Chondrocyte (in vitro differentiated cells): ENCODE data around the gene SPTBN4. TPM values are rescaled to one million over a fixed set of nuclear protein-coding genes. Genes with fewer than 3 reads are reported as not detected.
"Not testable (repeated sequence)": the region's sequence is repeated elsewhere in the genome, so short reads cannot be mapped to it uniquely, and the experiment has no call there.

Source experiments
- DNase-seq: peaks from one replicate; pipeline ENCODE4 v3.0.0; 2021; ENCODE audit warnings: mixed read lengths, low spot score
- H3K27ac Mint-ChIP-seq: one replicate; pipeline ENCODE4 v1.8.0; 2021; ENCODE audit warnings: mild to moderate bottlenecking, moderate library complexity, mixed read lengths; ENCODE audit not compliant: unreplicated experiment
- H3K27me3 Mint-ChIP-seq: 2 replicates; pipeline ENCODE4 v1.8.0; 2021; ENCODE audit warnings: low read depth, mixed read lengths
- H3K36me3 Mint-ChIP-seq: 2 replicates; pipeline ENCODE4 v1.8.0; 2021; ENCODE audit warnings: low read depth, mixed read lengths
- H3K4me1 Mint-ChIP-seq: 2 replicates; pipeline ENCODE4 v1.8.0; 2021; ENCODE audit warnings: low read depth, mild to moderate bottlenecking, mixed read lengths
- H3K4me3 Mint-ChIP-seq: one replicate; pipeline ENCODE4 v1.8.0; 2021; ENCODE audit warnings: mild to moderate bottlenecking, moderate library complexity, mixed read lengths; ENCODE audit not compliant: unreplicated experiment
- H3K9me3 Mint-ChIP-seq: 2 replicates; pipeline ENCODE4 v1.8.0; 2021; ENCODE audit warnings: low read depth, mixed read lengths
- CTCF ChIP-seq: fragments of 200-600 bp; sonication (generic); IDR thresholded peaks from 2 replicates; pipeline ENCODE4 v1.5.0; 2021; ENCODE audit warnings: antibody characterized with exemption, mild to moderate bottlenecking, moderate library complexity
- total RNA-seq: library from RNA; stranded (reverse); gene quantifications from 3 replicates; pipeline ENCODE4 v1.2.1, GENCODE V29; 2021

SPTBN4 gene
- total RNA-seq, 1 donor from 2014 or later: 2.5 TPM

GRCh38 chr19:40534148-40534547, 67.3 kb downstream of the SPTBN4 start:
- DNase-seq: no peak
- Mint-ChIP-seq H3K27ac (no peak overlapping the region), H3K9me3 (no peaks in the 10 kb centered on the region), H3K4me1 (peaks cover 11% of the 10 kb centered on the region), H3K4me3 (no peak overlapping the region), H3K36me3 (peaks cover 3% of the 10 kb centered on the region), H3K27me3 (peaks cover 23% of the 10 kb centered on the region)
- no peak for TF ChIP-seq CTCF

GRCh38 chr19:40539070-40539469, 72.3 kb downstream of the SPTBN4 start:
- Mint-ChIP-seq H3K4me1 (peaks cover 9% of the 10 kb centered on the region), H3K27me3 (peaks cover 8% of the 10 kb centered on the region), H3K4me3 (no peak overlapping the region), H3K9me3 (no peaks in the 10 kb centered on the region), H3K36me3 (no peaks in the 10 kb centered on the region), H3K27ac (no peak overlapping the region)
- DNase-seq: no peak
- TF ChIP-seq CTCF: no peak

DNA sequence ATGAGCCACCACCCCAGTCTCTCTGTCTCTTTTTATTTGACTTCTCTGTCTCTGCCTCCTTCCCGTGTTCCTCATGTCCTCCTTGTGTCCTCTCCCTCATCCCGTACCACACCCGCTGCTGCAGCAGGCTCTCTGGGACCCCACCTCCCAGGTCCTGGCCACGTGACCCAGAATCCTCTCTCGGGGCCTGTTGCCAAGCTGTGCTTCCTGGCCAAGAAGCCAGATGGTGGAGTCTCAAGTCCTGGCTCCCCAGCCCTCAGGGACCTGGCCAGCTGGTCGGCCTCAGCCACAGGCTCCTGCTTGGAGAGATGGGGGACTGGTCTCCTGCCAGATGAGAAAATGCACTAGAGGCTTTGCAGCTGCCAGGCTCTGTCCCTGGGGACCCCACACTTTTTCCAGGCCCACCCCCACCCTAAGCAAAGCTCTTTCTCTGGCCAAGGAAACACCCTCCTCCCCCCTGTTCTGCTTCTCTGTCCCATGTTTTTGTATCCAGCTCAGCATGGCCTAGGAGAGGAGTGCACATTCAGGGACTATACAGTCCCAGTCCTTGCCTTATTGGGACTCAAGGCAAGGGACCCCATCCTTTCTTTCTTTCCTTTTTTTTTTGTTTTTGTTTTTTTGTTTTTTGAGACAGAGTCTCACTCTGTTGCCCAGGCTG, 75.5 kb downstream of the SPTBN4 start:
- no peak for TF ChIP-seq CTCF
- Mint-ChIP-seq H3K4me3 (no peak overlapping the region), H3K27me3 (peaks cover 7% of the 10 kb centered on the region), H3K36me3 (peaks cover 2% of the 10 kb centered on the region), H3K27ac (no peak overlapping the region), H3K9me3 (peaks cover 6% of the 10 kb centered on the region), H3K4me1 (peaks cover 9% of the 10 kb centered on the region)
- DNase-seq: no peak

DNA sequence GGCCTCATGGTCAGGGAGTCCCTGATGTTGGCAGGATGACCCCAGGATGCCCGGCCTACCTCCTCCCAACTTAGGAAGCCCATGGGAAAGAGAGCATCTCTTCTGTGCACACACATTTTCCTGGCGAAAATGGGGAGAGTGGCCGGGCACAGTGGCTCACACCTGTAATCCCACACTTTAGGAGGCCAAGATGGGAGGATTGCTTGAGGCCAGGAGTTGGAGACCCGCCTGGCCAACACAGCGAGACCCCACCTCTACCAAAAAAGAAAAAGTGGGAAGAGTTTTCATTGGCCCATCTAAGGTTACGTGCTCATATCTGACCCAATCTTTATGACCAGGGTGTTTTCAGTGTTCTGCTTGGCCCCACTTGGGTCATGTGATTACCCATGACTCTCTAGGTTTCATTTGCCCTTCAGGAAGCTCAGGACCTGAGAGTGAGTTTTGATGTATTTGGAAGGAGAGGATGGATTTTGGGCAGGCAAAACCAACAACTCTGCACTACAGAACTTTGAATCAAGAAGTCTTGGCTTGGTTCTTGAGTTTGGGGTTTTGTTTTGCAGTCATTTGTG, 76.3 kb downstream of the SPTBN4 start:
- Mint-ChIP-seq H3K36me3 (peaks cover 2% of the 10 kb centered on the region), H3K27ac (no peak overlapping the region), H3K4me1 (peaks cover 9% of the 10 kb centered on the region), H3K4me3 (no peak overlapping the region), H3K9me3 (peaks cover 6% of the 10 kb centered on the region), H3K27me3 (peaks cover 2% of the 10 kb centered on the region)
- TF ChIP-seq CTCF: no peak
- DNase-seq: no peak

DNA sequence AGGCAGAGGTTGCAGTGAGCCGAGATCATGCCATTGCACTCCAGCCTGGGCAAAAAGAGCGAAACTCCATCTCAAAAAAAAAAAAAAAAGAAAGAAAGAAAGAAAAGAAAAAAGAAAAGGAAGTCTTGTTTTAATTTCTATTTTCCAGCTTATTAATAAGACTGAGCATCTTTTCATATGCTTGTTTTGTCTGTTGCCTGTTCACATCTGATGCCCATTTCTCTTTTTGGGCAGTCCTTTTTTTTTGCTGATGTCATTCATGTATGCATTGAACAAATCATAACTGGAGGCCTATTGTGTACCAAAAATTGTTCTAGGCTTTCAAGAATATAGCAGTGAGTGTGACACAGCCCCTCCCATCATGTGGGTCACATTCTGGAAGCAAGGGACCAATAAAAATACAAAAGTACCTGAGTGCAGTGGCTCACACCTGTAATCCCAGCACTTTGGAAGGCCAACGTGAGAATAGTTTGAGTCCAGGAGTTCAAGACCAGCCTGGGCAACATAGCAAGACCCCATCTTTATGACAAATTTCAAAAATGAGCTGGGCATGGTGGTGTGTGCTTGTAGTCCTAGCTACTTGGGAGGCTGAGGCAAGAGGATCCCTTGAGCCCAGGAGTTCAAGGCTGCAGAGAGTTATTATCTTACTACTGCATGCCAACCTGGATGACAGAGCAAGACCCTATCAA, 79.5 kb downstream of the SPTBN4 start:
- H3K4me3 Mint-ChIP-seq, H3K27ac Mint-ChIP-seq, DNase-seq, H3K9me3 Mint-ChIP-seq, H3K36me3 Mint-ChIP-seq: not testable (repeated sequence)
- H3K27me3 Mint-ChIP-seq: peaks cover 23% of the 10 kb centered on the region
- peaks cover 18% of the 10 kb centered on the region for H3K4me1 Mint-ChIP-seq

DNA sequence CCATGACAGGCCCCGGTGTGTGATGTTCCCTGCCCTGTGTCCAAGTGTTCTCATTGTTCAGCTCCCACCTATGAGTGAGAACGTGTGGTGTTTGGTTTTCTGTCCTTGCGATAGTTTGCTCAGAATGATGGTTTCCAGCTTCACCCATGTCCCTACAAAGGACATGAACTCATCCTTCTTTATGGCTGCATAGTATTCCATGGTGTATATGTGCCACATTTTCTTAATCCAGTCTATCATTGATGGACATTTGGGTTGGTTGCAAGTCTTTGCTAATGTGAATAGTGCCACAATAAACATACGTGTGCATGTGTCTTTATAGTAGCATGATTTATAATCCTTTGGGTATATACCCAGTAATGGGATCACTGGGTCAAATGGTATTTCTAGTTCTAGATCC, 80.4 kb downstream of the SPTBN4 start:
- H3K36me3 Mint-ChIP-seq, H3K4me3 Mint-ChIP-seq, H3K27ac Mint-ChIP-seq, DNase-seq, H3K9me3 Mint-ChIP-seq: not testable (repeated sequence)
- H3K4me1 Mint-ChIP-seq: peaks cover 15% of the 10 kb centered on the region
- H3K27me3 Mint-ChIP-seq: peaks cover 24% of the 10 kb centered on the region
